NCI-H2081 (cell line): ENCODE data around the gene UBL4B.

Experiments
- DNase-seq, 2 experiments: peaks; one replicate each; lab custom pipeline; 2025; lab: John Stamatoyannopoulos, UW

UBL4B gene

GRCh38 chr1:110084227-110085078 lies 27.8 kb upstream of the UBL4B start:
- no peak for DNase-seq

GRCh38 chr1:110085671-110086070 lies 26.6 kb upstream of the UBL4B start:
- DNase-seq, result no peak

GRCh38 chr1:110086961-110087360 lies 25.3 kb upstream of the UBL4B start:
- no peak for DNase-seq

GRCh38 chr1:110087812-110088738 lies 24.2 kb upstream of the UBL4B start:
- peak; percentile 55 to 57 for DNase-seq

- no peak for DNase-seq
Measured at GRCh38 chr1:110088739-110089316, 23.4 kb upstream of the UBL4B start.

- no peak for DNase-seq
Measured at GRCh38 chr1:110089561-110090275, 22.5 kb upstream of the UBL4B start.

- no peak for DNase-seq
Measured at GRCh38 chr1:110091381-110091780, 20.9 kb upstream of the UBL4B start.

GRCh38 chr1:110091791-110092190 lies 20.5 kb upstream of the UBL4B start:
- no peak for DNase-seq

GRCh38 chr1:110092991-110093390 lies 19.3 kb upstream of the UBL4B start:
- no peak for DNase-seq

GRCh38 chr1:110094931-110095654 lies 17.1 kb upstream of the UBL4B start:
- no peak for DNase-seq

- DNase-seq, result no peak
Measured at GRCh38 chr1:110097507-110098221, 14.6 kb upstream of the UBL4B start.

GRCh38 chr1:110098222-110099026 lies 13.8 kb upstream of the UBL4B start:
- no peak for DNase-seq

- no peak for DNase-seq
Measured at GRCh38 chr1:110100335-110100734, 11.9 kb upstream of the UBL4B start.

GRCh38 chr1:110102081-110102480 lies 10.2 kb upstream of the UBL4B start:
- no peak for DNase-seq

- DNase-seq, result peak; percentile 62 to 67
Measured at GRCh38 chr1:110106013-110106941, 6.0 kb upstream of the UBL4B start.

- no peak for DNase-seq
Measured at GRCh38 chr1:110107867-110108469, 4.3 kb upstream of the UBL4B start.

GRCh38 chr1:110111081-110111480 lies 1.2 kb upstream of the UBL4B start:
- no peak for DNase-seq

GRCh38 chr1:110112656-110113055 lies 413 bp downstream of the UBL4B start:
- DNase-seq, result no peak
